Body of pancreas (tissue), 4 donors: ENCODE results near the gene IL1RAPL2. TPM values are rescaled to one million over a fixed set of nuclear protein-coding genes. Genes with fewer than 3 reads are reported as not detected.
A peak's percentile ranks its signal among the peaks of the same experiment; 100 is the strongest.
"Not testable (repeated sequence)": the region's sequence is repeated elsewhere in the genome, so short reads cannot be mapped to it uniquely, and the experiment has no call there.

Experiments used
- ATAC-seq: fragments of 150-250 bp; one replicate; pipeline ENCODE4 v1.9.1; 2016
- DNase-seq, 4 donors: peaks; one replicate each; pipeline ENCODE4 v3.0.0-alpha.2; 2019
- H3K27ac ChIP-seq, 4 donors: fragments of 200-600 bp; sonication (generic); 1 replicate in 3 of 4; 2 replicates in 1 of 4; pipeline versions ENCODE4 v1.5.1 to v1.6.1; 2016 to 2019; ENCODE audit warnings: mild to moderate bottlenecking in 1 of 4, mixed read lengths in 1 of 4, moderate library complexity in 1 of 4
- H3K27me3 ChIP-seq, 2 donors: fragments of 200-600 bp; sonication (generic); one replicate each; pipeline ENCODE4 v1.6.0; 2016; ENCODE audit warnings: mild to moderate bottlenecking in 1 of 2
- H3K36me3 ChIP-seq, 2 donors: fragments of 200-600 bp; sonication (generic); replicated peaks in 1 of 2; 2 replicates each; pipeline ENCODE4 v1.5.1; 2016; ENCODE audit warnings: low read depth in 2 of 2; ENCODE audit not compliant: insufficient read depth in 1 of 2
- H3K4me1 ChIP-seq: fragments of 200-600 bp; sonication (generic); one replicate; pipeline ENCODE4 v1.6.0; 2016
- H3K4me3 ChIP-seq, 2 donors: fragments of 200-600 bp; sonication (generic); 1 replicate in 1 of 2; 2 replicates in 1 of 2; pipeline ENCODE4 v1.5.1; 2016 to 2019
- H3K9me3 ChIP-seq, 3 donors: fragments of 200-600 bp; sonication (generic); 1 replicate in 2 of 3; 2 replicates in 1 of 3; pipeline ENCODE4 v1.5.1; 2016
- CTCF ChIP-seq, 7 experiments: fragments of 450-650 bp in 4 of 7; fragments of 200-600 bp in 3 of 7; sonication (generic) in 3 of 7; IDR thresholded peaks; one replicate each; pipeline ENCODE4 v1.5.1; 2016 to 2019; ENCODE audit warnings: antibody characterized with exemption in 7 of 7
- POLR2A ChIP-seq, 3 donors: fragments of 450-650 bp; IDR thresholded peaks; one replicate each; pipeline ENCODE4 v1.6.1; 2016; ENCODE audit warnings: antibody characterized with exemption in 3 of 3, mild to moderate bottlenecking in 2 of 3
- WGBS, 2 donors: methylation state at CpG; one replicate each; pipeline ENCODE4 v1.1.5; 2017; 5-methylcytosine and 5-hydroxymethylcytosine counted together
- intact Hi-C: fragments of 100-400 bp; cut with DNase I; formaldehyde crosslinking; loops from one replicate; pipeline ENCODE4 v1.15.1; 2023
- total RNA-seq, 2 donors: library from RNA; depleted of rRNA; stranded (reverse); fragments of >200 nt; gene quantifications; one replicate each; pipeline ENCODE4 v1.1.0, GENCODE V29; 2016

Gene IL1RAPL2
- total RNA-seq, 2 donors from 2014 or later: not detected

GRCh38 chrX:105017641-105018040 lies 451.6 kb downstream of the IL1RAPL2 start:
- ATAC-seq: no peak
- TF ChIP-seq CTCF (IDR thresholded peaks at IDR 0.05) (no peak), POLR2A (IDR thresholded peaks at IDR 0.05) (no peak)
- Histone ChIP-seq H3K4me3 (no peak overlapping the region), H3K27me3 (no peaks in the 10 kb centered on the region), H3K36me3 (no peaks in the 10 kb centered on the region), H3K4me1 (peaks cover 8% of the 10 kb centered on the region), H3K9me3 (no peaks in the 10 kb centered on the region), H3K27ac (no peak overlapping the region)
- 85 to 96% methylated on average over 2 of the region's 2 CpGs for WGBS, 2 donors
- intact Hi-C loops: no loop called here
- DNase-seq: no peak

- ATAC-seq: peak; percentile 27
- WGBS, 2 donors: 22 to 27% methylated on average over 1 of the region's 1 CpG
Observed at GRCh38 chrX:105018865-105019264, 452.9 kb downstream of the IL1RAPL2 start.

GRCh38 chrX:105028962-105029361 lies 463.0 kb downstream of the IL1RAPL2 start:
- H3K27ac ChIP-seq, H3K4me3 ChIP-seq, H3K36me3 ChIP-seq, H3K4me1 ChIP-seq, ATAC-seq, intact Hi-C loops, H3K9me3 ChIP-seq, DNase-seq, H3K27me3 ChIP-seq: not testable (repeated sequence)
- WGBS, 2 donors: 58 to 86% methylated on average over 2 to 3 of the region's 3 CpGs

More at GRCh38 chrX:105018865-105019264, 452.9 kb downstream of the IL1RAPL2 start:
- TF ChIP-seq POLR2A (IDR thresholded peaks at IDR 0.05): no peak
- TF ChIP-seq CTCF (IDR thresholded peaks at IDR 0.05): no peak
- intact Hi-C loops: no loop called here
- Histone ChIP-seq H3K27ac (no peak overlapping the region), H3K36me3 (no peaks in the 10 kb centered on the region), H3K4me1 (peaks cover 8% of the 10 kb centered on the region), H3K9me3 (no peaks in the 10 kb centered on the region), H3K27me3 (no peaks in the 10 kb centered on the region), H3K4me3 (no peak overlapping the region)
- DNase-seq: peak in 2 of 4 donors; percentile 1 to 5

- intact Hi-C loops: no loop called here
- Histone ChIP-seq H3K27ac (no peak overlapping the region), H3K4me3 (no peak overlapping the region), H3K36me3 (no peaks in the 10 kb centered on the region), H3K4me1 (no peaks in the 10 kb centered on the region), H3K27me3 (no peaks in the 10 kb centered on the region), H3K9me3 (no peaks in the 10 kb centered on the region)
- no peak for DNase-seq
- TF ChIP-seq POLR2A (IDR thresholded peaks at IDR 0.05) (no peak), CTCF (IDR thresholded peaks at IDR 0.05) (no peak)
- ATAC-seq: no peak
Observed at GRCh38 chrX:105038672-105039328, 472.8 kb downstream of the IL1RAPL2 start.

- WGBS, 2 donors: 68% methylated on average over 6 of the region's 7 CpGs; no CpG with 5 or more reads in 1 of the 2 donors
- TF ChIP-seq POLR2A (IDR thresholded peaks at IDR 0.05) (no peak), CTCF (IDR thresholded peaks at IDR 0.05) (no peak)
- intact Hi-C loops: no loop called here
- H3K36me3 ChIP-seq: no peaks in the 10 kb centered on the region
- no peak overlapping the region for H3K27ac ChIP-seq
- no peak for DNase-seq
- no peak for ATAC-seq
- no peaks in the 10 kb centered on the region for H3K27me3 ChIP-seq
- no peaks in the 10 kb centered on the region for H3K4me1 ChIP-seq
- no peak overlapping the region for H3K4me3 ChIP-seq
- H3K9me3 ChIP-seq: no peaks in the 10 kb centered on the region
Observed at GRCh38 chrX:105050921-105051320, 484.9 kb downstream of the IL1RAPL2 start.
